Activated CD8-positive, alpha-beta memory T cell treated with anti-CD3 and anti-CD28 coated beads for 4 hours (primary cell): ENCODE data around the gene LY6G6F.

Experiments
- DNase-seq, 2 donors: peaks; one replicate each; pipeline ENCODE4 v3.0.0-alpha.2; 2020; ENCODE audit warnings: low read depth in 2 of 2

Gene LY6G6F

DNA sequence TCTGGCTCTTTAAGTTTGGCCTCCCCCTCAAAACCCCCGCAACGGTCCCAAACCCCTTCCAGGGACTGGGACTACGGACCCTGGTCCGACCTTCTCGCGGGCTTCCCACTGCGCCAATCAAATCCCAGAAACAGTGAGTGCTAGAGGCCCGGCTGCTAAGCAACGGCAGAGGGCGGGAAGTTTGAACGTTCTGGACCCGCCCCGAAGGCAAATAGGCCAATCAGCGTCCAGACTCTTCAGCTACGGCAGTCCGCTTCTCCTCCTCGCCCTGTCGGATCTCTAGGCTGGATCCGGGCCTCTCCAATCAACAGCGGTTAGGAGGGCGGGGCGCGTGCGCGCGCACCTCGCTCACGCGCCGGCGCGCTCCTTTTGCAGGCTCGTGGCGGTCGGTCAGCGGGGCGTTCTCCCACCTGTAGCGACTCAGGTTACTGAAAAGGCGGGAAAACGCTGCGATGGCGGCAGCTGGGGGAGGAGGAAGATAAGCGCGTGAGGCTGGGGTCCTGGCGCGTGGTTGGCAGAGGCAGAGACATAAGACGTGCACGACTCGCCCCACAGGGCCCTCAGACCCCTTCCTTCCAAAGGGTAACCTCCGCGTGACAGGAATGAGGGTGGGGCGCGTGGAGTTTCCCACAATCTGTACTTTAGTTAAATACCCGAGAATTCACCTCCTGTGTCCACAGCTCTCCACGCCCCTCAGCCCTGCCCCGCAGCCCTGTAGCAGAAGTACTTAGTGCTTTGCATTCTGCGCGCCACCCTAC lies 33.2 kb downstream of the LY6G6F start, which contains the start of gene MSH5:
Gene MSH5, plus strand, starts transcription at position 367 of the 758 bp plus-strand sequence. CDS start 462 bp downstream, outside the sequence.
- peak; percentile 92 for DNase-seq

GRCh38 chr6:31740397-31741223 lies 33.9 kb downstream of the LY6G6F start:
- DNase-seq, result no peak

- DNase-seq, result no peak
Measured at GRCh38 chr6:31741815-31742214, 35.1 kb downstream of the LY6G6F start.

DNA sequence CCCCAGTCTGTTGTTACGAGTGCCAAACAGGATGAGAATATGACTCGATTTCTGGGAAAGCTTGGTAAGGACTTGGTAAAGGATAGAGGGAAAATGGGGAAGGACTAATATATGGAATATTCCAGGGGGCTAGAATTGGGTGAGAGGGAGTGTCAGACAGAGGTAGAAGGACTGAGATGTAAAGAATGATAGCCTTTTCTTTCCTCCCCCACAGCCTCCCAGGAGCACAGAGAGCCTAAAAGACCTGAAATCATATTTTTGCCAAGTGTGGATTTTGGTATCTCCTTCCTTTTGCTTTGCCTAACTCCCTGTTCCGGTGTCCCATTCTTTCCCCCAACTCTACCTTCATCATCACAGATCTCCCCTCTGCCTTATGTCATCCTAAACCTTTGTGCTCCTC lies 36.2 kb downstream of the LY6G6F start:
- no peak for DNase-seq

DNA sequence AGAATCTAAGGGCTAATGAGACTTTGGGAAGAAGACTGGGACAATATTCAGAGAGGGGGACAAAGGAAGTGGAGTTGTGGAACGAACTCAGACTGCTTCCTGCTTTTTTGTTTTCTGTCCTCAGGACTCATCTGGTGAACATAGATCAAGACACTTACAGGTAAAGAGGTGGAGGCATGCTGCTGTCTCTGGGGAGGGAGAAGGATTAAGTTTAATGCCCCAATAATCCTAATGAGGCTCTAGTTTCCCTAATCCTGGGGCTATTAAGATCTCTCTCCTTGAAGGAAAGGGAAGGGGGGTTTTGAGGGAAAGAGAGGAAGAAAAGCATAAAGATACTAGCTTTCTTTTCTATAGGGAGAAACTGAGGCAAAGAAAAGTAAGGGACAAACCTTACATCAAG lies 37.8 kb downstream of the LY6G6F start:
- no peak for DNase-seq

GRCh38 chr6:31749301-31750036 lies 42.8 kb downstream of the LY6G6F start:
- no peak for DNase-seq

DNA sequence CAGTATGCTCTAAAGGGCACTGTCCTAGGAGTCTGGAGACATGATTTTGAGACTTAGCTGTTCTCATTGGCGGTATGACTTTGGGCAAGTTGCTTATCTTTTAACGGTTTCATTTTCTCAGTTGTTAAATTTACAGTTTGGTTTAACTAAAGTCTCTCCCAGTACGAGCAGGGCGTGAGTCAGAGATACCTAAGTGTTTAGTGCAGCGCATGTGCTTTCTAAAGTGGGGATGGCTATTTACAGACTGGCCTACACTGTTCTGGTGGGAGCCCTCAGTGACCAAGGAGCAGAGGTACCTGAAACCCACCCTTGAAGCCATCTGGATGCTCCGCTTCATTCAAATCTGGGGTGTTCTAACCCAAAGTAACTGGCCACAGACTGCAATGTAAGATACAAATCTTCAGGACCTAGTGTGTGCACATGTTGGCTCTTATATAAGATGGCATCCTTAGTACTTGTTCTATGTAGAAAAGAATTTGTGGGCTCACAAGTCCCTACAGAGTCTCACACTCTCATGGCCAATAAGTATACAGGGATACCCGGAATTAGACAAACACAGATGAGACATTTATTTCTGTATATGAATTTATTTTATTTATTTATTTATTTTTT lies 43.9 kb downstream of the LY6G6F start:
- no peak for DNase-seq

GRCh38 chr6:31752739-31753319 lies 46.2 kb downstream of the LY6G6F start:
- no peak for DNase-seq

- no peak for DNase-seq
Measured at GRCh38 chr6:31758281-31758680, 51.6 kb downstream of the LY6G6F start.
